Panc1 (cell line): ENCODE measurements around the gene PDCD4. TPM values are rescaled to one million over a fixed set of nuclear protein-coding genes. Genes with fewer than 3 reads are reported as not detected.

Experiments used
- ATAC-seq: fragments of 200-7000 bp; cut with Tn5 transposase; 2 replicates; pipeline ENCODE4 v1.9.1; 2020; ENCODE audit warnings: mild to moderate bottlenecking, moderate library complexity
- BruUV-seq: library from RNA; stranded (reverse); fragments of 400-500 nt; replicated peaks from 2 replicates; lab custom pipeline; 2021; lab: Mats Ljungman, UMichigan
- CTCF ChIA-PET: fragments of 300-600 bp; sonication (Branson Sonifier 250); formaldehyde crosslinking; loops from one replicate; lab custom pipeline; 2022; ENCODE audit warnings: antibody characterized with exemption; lab: Charles Lee
- POLR2A ChIA-PET: fragments of 300-600 bp; sonication (Branson Sonifier 250); formaldehyde crosslinking; loops from one replicate; lab custom pipeline; 2022; ENCODE audit warnings: antibody characterized with exemption; lab: Charles Lee
- DNase-seq: peaks from one replicate; pipeline ENCODE4 v3.0.0-alpha.2; 2010; ENCODE audit warnings: low read depth, low spot score
- H3K27ac ChIP-seq: 2 replicates; pipeline ENCODE4 v1.5.1; 2011; ENCODE audit warnings: mild to moderate bottlenecking, low read length, inconsistent platforms
- H3K27me3 ChIP-seq: fragments of 200-500 bp; sonication (Bioruptor generic); 2 replicates; pipeline ENCODE4 v1.6.0; 2014; ENCODE audit warnings: low read length, inconsistent platforms; ENCODE audit not compliant: control insufficient read depth, insufficient read depth
- H3K36me3 ChIP-seq: fragments of 200-500 bp; sonication (Bioruptor generic); 2 replicates; pipeline ENCODE4 v1.5.1; 2014; ENCODE audit warnings: inconsistent platforms, mild to moderate bottlenecking, low read length, moderate library complexity; ENCODE audit not compliant: control insufficient read depth, insufficient read depth
- H3K4me1 ChIP-seq: 2 replicates; pipeline ENCODE4 v1.5.1; 2011; ENCODE audit warnings: inconsistent platforms, mild to moderate bottlenecking, low read length, moderate library complexity; ENCODE audit not compliant: control insufficient read depth, insufficient read depth
- H3K4me3 ChIP-seq, 2 experiments: 2 replicates each; pipeline ENCODE4 v1.5.1; 2011 to 2012; ENCODE audit warnings: low read depth in 2 of 2, low read length in 2 of 2, mild to moderate bottlenecking in 2 of 2, inconsistent platforms in 1 of 2, moderate library complexity in 1 of 2
- H3K9me3 ChIP-seq: fragments of 200-500 bp; sonication (Bioruptor generic); 2 replicates; pipeline ENCODE4 v1.5.1; 2014; ENCODE audit warnings: low read depth, mild to moderate bottlenecking, inconsistent platforms, low read length, moderate library complexity; ENCODE audit not compliant: control insufficient read depth, insufficient read depth
- POLR2AphosphoS5 ChIP-seq: IDR thresholded peaks from 2 replicates; pipeline ENCODE4 v1.6.1; 2012; ENCODE audit warnings: mild to moderate bottlenecking, low read depth, low read length, moderate library complexity
- REST ChIP-seq, 2 experiments: IDR thresholded peaks; 2 replicates each; pipeline ENCODE4 v1.6.1; 2011 to 2012; ENCODE audit warnings: low read depth in 2 of 2, control low read depth in 1 of 2, low read length in 1 of 2, mild to moderate bottlenecking in 1 of 2, moderate library complexity in 1 of 2; ENCODE audit not compliant: insufficient read depth in 1 of 2
- SIN3A ChIP-seq: IDR thresholded peaks from 2 replicates; pipeline ENCODE4 v1.6.1; 2012; ENCODE audit warnings: low read depth, mild to moderate bottlenecking, low read length, moderate library complexity, borderline replicate concordance; ENCODE audit not compliant: insufficient read depth
- TCF7L2 ChIP-seq: IDR thresholded peaks from 2 replicates; pipeline ENCODE4 v1.6.1; 2011; ENCODE audit warnings: mild to moderate bottlenecking, low read depth, low read length, inconsistent platforms
- in situ Hi-C: cut with HindIII; loops from 2 replicates; pipeline ENCODE4 v1.10.0; 2016; ENCODE audit warnings: low sequenced_read_pairs, low pct_unique_long_range_greater_than_20kb
- intact Hi-C: fragments of 100-400 bp; cut with micrococcal nuclease; formaldehyde crosslinking; loops from one replicate; pipeline ENCODE4 v1.10.0; 2022; ENCODE audit not compliant: unreplicated experiment
- total RNA-seq: library from RNA; stranded (reverse); gene quantifications from one replicate; pipeline ENCODE4 v1.2.1, GENCODE V29; 2021; ENCODE audit not compliant: unreplicated experiment
- TF ChIP-seq, protein P1 (sequence below): fragments of 450-650 bp; IDR thresholded peaks from 2 replicates; pipeline ENCODE4 v1.5.1; 2017; ENCODE audit warnings: mild to moderate bottlenecking

Gene PDCD4
- total RNA-seq, 1 experiment from 2014 or later, result 33.6 TPM

- Histone ChIP-seq H3K4me1 (no peaks in the 10 kb centered on the region), H3K4me3 (no peak overlapping the region), H3K36me3 (peaks cover 10% of the 10 kb centered on the region), H3K9me3 (no peaks in the 10 kb centered on the region), H3K27me3 (no peaks in the 10 kb centered on the region), H3K27ac (no peak overlapping the region)
- no peak for DNase-seq
- BruUV-seq, result no TSS peak
- ChIA-PET POLR2A (interaction anchor here (1.0 kb wide), 1 partner anchor 17 kb away, joined by 3 read pairs; no protein-coding TSS in a partner anchor), CTCF (interaction anchor here (0.6 kb wide), 1 partner anchor 99 kb away, joined by 9 read pairs; no protein-coding TSS in a partner anchor)
- TF ChIP-seq TCF7L2 (no peak), REST (IDR thresholded peaks at IDR 0.05; ENCODE audit: insufficient read depth in 1 of 2, low read depth in 2 of 2, low read length in 1 of 2) (no peak), POLR2AphosphoS5 (no peak), SIN3A (no peak)
- TF ChIP-seq, protein P1, sequence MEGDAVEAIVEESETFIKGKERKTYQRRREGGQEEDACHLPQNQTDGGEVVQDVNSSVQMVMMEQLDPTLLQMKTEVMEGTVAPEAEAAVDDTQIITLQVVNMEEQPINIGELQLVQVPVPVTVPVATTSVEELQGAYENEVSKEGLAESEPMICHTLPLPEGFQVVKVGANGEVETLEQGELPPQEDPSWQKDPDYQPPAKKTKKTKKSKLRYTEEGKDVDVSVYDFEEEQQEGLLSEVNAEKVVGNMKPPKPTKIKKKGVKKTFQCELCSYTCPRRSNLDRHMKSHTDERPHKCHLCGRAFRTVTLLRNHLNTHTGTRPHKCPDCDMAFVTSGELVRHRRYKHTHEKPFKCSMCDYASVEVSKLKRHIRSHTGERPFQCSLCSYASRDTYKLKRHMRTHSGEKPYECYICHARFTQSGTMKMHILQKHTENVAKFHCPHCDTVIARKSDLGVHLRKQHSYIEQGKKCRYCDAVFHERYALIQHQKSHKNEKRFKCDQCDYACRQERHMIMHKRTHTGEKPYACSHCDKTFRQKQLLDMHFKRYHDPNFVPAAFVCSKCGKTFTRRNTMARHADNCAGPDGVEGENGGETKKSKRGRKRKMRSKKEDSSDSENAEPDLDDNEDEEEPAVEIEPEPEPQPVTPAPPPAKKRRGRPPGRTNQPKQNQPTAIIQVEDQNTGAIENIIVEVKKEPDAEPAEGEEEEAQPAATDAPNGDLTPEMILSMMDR, result no peak
- intact Hi-C loops, result no loop called here
- ATAC-seq, result no peak
- in situ Hi-C loops, result no loop called here
These were observed 29.3 kb downstream of the PDCD4 start for GRCh38 chr10:110900983-110901382.

- ChIA-PET CTCF (no interaction called here), POLR2A (no interaction called here)
- Histone ChIP-seq H3K36me3 (peaks cover 10% of the 10 kb centered on the region), H3K9me3 (no peaks in the 10 kb centered on the region), H3K4me1 (no peaks in the 10 kb centered on the region), H3K4me3 (no peak overlapping the region), H3K27ac (peak overlapping the region; percentile 35; the same call in 1 of the 2 replicates), H3K27me3 (no peaks in the 10 kb centered on the region)
- TF ChIP-seq SIN3A (no peak), POLR2AphosphoS5 (no peak), REST (IDR thresholded peaks at IDR 0.05; ENCODE audit: insufficient read depth in 1 of 2, low read depth in 2 of 2, low read length in 1 of 2) (no peak), TCF7L2 (no peak)
- TF ChIP-seq, protein P1, result no peak
- DNase-seq (no peak), ATAC-seq (no peak)
- in situ Hi-C loops (no loop called here), intact Hi-C loops (no loop called here)
- no TSS peak for BruUV-seq
These were observed 30.5 kb downstream of the PDCD4 start for GRCh38 chr10:110901954-110902819.
